ENCODE data around the gene STAT1.

The STAT1 gene

GRCh38 chr2:190979906-190980629 is 33.9 kb downstream of the STAT1 start (continued):
- TF ChIP-seq ZNF585B (tag by site-specific recombination; IDR thresholded peaks at IDR 0.05) (no peak), ZNF280D (tag by site-specific recombination; IDR thresholded peaks at IDR 0.05) (no peak), HOXD13 (CRISPR knock-in tag; IDR thresholded peaks at IDR 0.05; ENCODE audit: borderline replicate concordance) (no peak), ZNF223 (tag by site-specific recombination; IDR thresholded peaks at IDR 0.05) (no peak), ZNF837 (tag by site-specific recombination; IDR thresholded peaks at IDR 0.05) (no peak), ZNF398 (tag by site-specific recombination; IDR thresholded peaks at IDR 0.05) (peak; percentile 60), ZNF664 (tag by site-specific recombination; IDR thresholded peaks at IDR 0.05) (no peak), ELK4 (IDR thresholded peaks at IDR 0.05; ENCODE audit: borderline replicate concordance, low read depth, low read length) (no peak), ZFP3 (tag by site-specific recombination; IDR thresholded peaks at IDR 0.05; ENCODE audit: low read depth) (no peak), ZNF48 (tag by site-specific recombination; IDR thresholded peaks at IDR 0.05) (no peak), ZNF24 (tag by site-specific recombination; IDR thresholded peaks at IDR 0.05) (no peak), MZF1 (tag by site-specific recombination; IDR thresholded peaks at IDR 0.05; ENCODE audit: borderline replicate concordance) (0 out of 2 replicates have a peak, but pooled peaks have one; percentile 28), ZNF114 (tag by site-specific recombination; IDR thresholded peaks at IDR 0.05) (no peak), ZNF274 (IDR thresholded peaks at IDR 0.05; ENCODE audit: low read length) (no peak), ZNF274 (tag by site-specific recombination; IDR thresholded peaks at IDR 0.05; ENCODE audit: borderline replicate concordance) (no peak), PRDM4 (tag by site-specific recombination; IDR thresholded peaks at IDR 0.05) (no peak), ZFP69B (tag by site-specific recombination; IDR thresholded peaks at IDR 0.05) (peak; percentile 97), ZNF426 (tag by site-specific recombination; IDR thresholded peaks at IDR 0.05) (no peak), ZNF596 (tag by site-specific recombination; IDR thresholded peaks at IDR 0.05) (no peak), ZNF544 (tag by site-specific recombination; IDR thresholded peaks at IDR 0.05) (no peak), KLF1 (tag by site-specific recombination; IDR thresholded peaks at IDR 0.05) (no peak; the same call in 1 of the 2 replicates), ZBTB49 (tag by site-specific recombination; IDR thresholded peaks at IDR 0.05; ENCODE audit: low read depth) (no peak), ZNF654 (tag by site-specific recombination; IDR thresholded peaks at IDR 0.05; ENCODE audit: low read depth) (no peak), ZNF175 (tag by site-specific recombination; IDR thresholded peaks at IDR 0.05) (no peak), IKZF3 (tag by site-specific recombination; IDR thresholded peaks at IDR 0.05) (0 out of 2 replicates have a peak, but pooled peaks have one; percentile 34), YY1 (tag by site-specific recombination; IDR thresholded peaks at IDR 0.05) (no peak), ZBTB6 (tag by site-specific recombination; IDR thresholded peaks at IDR 0.05) (0 out of 2 replicates have a peak, but pooled peaks have one; percentile 31), ZNF561 (tag by site-specific recombination; IDR thresholded peaks at IDR 0.05; ENCODE audit: borderline replicate concordance) (no peak), ZNF10 (tag by site-specific recombination; IDR thresholded peaks at IDR 0.05) (no peak)

Measured in HEK293 (cell line).